Measurements from ENCODE around the gene PRSS12.

Gene PRSS12

DNA sequence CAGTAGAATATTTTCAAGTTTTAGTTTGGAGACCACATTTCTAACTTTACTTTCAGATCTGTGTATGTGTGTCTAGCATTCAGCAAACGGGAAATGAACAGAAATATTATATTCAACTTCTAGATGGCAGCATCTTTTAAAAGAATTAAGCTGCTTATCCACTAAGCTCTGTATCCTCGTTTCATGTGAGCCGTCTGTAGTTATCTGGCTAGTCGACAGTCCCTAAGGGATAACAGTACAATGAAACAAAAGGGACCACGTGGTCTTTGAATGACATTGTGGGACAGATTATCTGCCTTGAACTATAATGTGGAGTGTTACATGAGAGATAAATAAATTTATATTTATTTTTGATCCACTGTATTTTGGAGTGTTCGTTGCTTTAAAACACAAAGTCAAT, 35.8 kb upstream of the PRSS12 start:
- H3K4me3 ChIP-seq (ENCODE audit: low read length in 2 of 2): no peak overlapping the region
- H3K27ac ChIP-seq (ENCODE audit: low read length): no peak overlapping the region
- H3K9me3 ChIP-seq (ENCODE audit: control insufficient read depth in 2 of 2, low read length in 2 of 2): peaks cover 0 to 3% of the 10 kb centered on the region in 2 donors
- H3K9ac ChIP-seq (ENCODE audit: low read length in 2 of 2): no peak overlapping the region
- H3K4me1 ChIP-seq (ENCODE audit: control insufficient read depth, insufficient read depth, low read length): no peaks in the 10 kb centered on the region
- no peaks in the 10 kb centered on the region for H3K36me3 ChIP-seq (ENCODE audit: control insufficient read depth in 2 of 2, insufficient read depth in 2 of 2, low read length in 2 of 2)
- H3K27me3 ChIP-seq (ENCODE audit: control insufficient read depth in 1 of 2, insufficient read depth in 2 of 2, low read length in 2 of 2): no peaks in the 10 kb centered on the region

DNA sequence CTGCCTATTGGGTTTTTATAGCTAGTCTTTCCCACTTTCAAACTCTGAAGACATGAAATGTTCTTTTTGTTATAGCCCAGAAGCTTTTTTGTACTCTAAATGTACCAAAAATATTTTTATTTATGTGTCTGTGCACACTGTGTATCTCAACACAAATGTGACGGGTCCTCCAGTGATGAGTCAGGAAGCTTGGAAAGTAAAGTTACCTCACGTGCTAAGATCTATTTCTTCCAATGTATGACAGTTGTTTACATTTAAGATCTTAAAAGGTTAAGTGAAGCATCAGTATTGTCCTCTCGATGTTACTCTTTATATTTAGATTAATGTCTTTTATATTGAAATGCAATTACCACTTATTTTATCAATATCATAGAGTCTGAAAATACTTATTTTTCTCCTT, 29.1 kb upstream of the PRSS12 start:
- Histone ChIP-seq H3K4me1 (ENCODE audit: control insufficient read depth, insufficient read depth, low read length) (no peaks in the 10 kb centered on the region), H3K27me3 (ENCODE audit: control insufficient read depth in 1 of 2, insufficient read depth in 2 of 2, low read length in 2 of 2) (no peaks in the 10 kb centered on the region), H3K9me3 (ENCODE audit: control insufficient read depth in 2 of 2, low read length in 2 of 2) (no peaks in the 10 kb centered on the region)

DNA sequence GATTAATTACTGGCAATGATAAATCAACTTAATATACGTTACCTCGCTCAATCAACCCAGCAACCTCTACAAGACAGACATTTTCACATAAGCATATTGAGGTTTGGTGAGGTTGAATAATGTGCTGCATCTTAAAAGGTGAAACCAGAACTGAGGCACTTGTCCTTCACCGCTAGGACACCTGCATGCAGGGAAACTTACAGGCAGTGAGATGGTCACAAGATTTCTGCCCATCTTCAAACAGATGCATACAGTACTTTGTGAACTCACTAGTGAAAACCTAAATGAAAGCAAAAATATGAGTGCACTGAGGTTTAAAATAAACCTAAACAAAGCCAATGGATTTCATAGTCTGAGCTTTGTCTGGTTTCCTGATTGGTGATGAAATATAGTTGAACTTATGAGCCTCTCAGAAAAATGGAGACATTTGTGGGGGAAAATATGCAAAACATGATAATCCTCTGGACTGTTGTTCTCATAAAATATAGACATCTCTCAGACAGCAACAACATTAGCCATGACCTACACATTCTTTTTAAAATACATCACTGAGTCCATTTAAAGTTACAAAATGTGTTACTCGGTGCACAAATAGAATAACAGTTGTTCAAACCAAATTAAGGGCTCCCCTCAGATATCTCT, 20.9 kb upstream of the PRSS12 start:
- Histone ChIP-seq H3K4me3 (ENCODE audit: low read length in 2 of 2) (no peak overlapping the region), H3K9ac (ENCODE audit: low read length in 2 of 2) (no peak overlapping the region), H3K9me3 (ENCODE audit: control insufficient read depth in 2 of 2, low read length in 2 of 2) (no peaks in the 10 kb centered on the region), H3K36me3 (ENCODE audit: control insufficient read depth in 2 of 2, insufficient read depth in 2 of 2, low read length in 2 of 2) (no peaks in the 10 kb centered on the region), H3K27ac (ENCODE audit: low read length) (no peak overlapping the region), H3K4me1 (ENCODE audit: control insufficient read depth, insufficient read depth, low read length) (no peaks in the 10 kb centered on the region), H3K27me3 (ENCODE audit: control insufficient read depth in 1 of 2, insufficient read depth in 2 of 2, low read length in 2 of 2) (no peaks in the 10 kb centered on the region)

More for the DNA sequence above, 29.1 kb upstream of the PRSS12 start:
- Histone ChIP-seq H3K9ac (ENCODE audit: low read length in 2 of 2) (no peak overlapping the region), H3K36me3 (ENCODE audit: control insufficient read depth in 2 of 2, insufficient read depth in 2 of 2, low read length in 2 of 2) (no peaks in the 10 kb centered on the region), H3K27ac (ENCODE audit: low read length) (no peak overlapping the region), H3K4me3 (ENCODE audit: low read length in 2 of 2) (no peak overlapping the region)

DNA sequence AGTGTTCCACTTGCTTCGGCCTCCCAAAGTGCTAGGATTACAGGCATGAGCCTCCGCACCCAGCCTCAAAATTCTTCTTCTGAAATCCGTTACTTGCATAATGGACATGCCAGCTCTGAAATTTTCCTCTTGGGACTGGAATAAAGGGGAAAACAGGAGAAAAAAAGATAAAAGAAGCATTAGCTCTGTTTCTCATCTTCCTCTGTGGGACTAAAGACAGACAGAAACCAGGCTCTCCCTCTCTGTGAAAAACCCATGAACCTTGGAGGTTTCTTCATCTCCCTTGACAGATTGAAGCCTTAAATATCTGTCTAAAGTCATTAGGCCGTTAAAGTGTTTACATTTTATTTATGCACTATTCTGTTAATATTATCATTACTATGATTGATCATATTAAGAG, 19.4 kb upstream of the PRSS12 start:
- Histone ChIP-seq H3K4me3 (ENCODE audit: low read length in 2 of 2) (no peak overlapping the region), H3K36me3 (ENCODE audit: control insufficient read depth in 2 of 2, insufficient read depth in 2 of 2, low read length in 2 of 2) (no peaks in the 10 kb centered on the region), H3K4me1 (ENCODE audit: control insufficient read depth, insufficient read depth, low read length) (no peaks in the 10 kb centered on the region), H3K27ac (ENCODE audit: low read length) (no peak overlapping the region), H3K9ac (ENCODE audit: low read length in 2 of 2) (no peak overlapping the region), H3K27me3 (ENCODE audit: control insufficient read depth in 1 of 2, insufficient read depth in 2 of 2, low read length in 2 of 2) (no peaks in the 10 kb centered on the region), H3K9me3 (ENCODE audit: control insufficient read depth in 2 of 2, low read length in 2 of 2) (no peaks in the 10 kb centered on the region)

DNA sequence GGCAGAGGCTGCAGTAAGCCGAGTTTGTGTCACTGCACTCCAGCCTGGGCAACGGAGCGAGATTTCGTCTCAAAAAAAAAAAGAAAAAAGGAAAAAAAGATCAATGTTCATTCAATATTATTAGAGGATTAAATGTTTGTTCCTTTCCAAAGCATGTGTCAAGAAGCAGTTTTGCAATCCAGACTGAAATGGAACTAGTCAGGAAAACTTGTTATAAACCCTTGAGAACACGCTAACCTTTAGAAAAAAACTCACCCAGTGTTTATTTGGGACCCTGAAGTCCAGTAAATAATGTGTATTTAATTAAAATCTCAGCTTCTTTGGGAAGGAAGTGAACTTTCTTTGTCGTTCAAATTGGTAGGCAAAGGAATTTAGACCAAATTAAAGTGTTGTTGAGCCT, 16.4 kb upstream of the PRSS12 start:
- Histone ChIP-seq H3K4me3 (ENCODE audit: low read length in 2 of 2) (no peak overlapping the region), H3K27ac (ENCODE audit: low read length) (no peak overlapping the region), H3K4me1 (ENCODE audit: control insufficient read depth, insufficient read depth, low read length) (no peaks in the 10 kb centered on the region), H3K9me3 (ENCODE audit: control insufficient read depth in 2 of 2, low read length in 2 of 2) (no peaks in the 10 kb centered on the region), H3K27me3 (ENCODE audit: control insufficient read depth in 1 of 2, insufficient read depth in 2 of 2, low read length in 2 of 2) (no peaks in the 10 kb centered on the region), H3K36me3 (ENCODE audit: control insufficient read depth in 2 of 2, insufficient read depth in 2 of 2, low read length in 2 of 2) (no peaks in the 10 kb centered on the region), H3K9ac (ENCODE audit: low read length in 2 of 2) (no peak overlapping the region)

DNA sequence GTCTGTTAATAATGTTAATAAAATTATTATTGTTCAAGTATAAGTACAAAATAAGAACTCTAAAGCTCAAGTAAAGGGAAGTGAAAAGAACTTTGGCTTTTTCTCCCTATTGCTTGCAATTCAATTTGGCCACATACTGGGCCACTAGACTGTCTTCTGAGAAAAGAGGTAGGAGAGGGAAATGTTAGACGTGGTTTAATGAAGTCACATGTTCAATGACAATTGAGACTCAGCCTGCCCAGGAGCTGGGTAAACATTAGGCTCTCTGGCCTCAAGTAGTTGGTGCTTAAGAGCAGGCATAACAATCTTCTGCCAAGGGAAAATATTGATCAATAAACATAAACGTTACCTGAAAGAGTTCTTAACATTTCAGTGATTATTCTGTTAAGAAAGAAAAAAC, 15.1 kb upstream of the PRSS12 start:
- H3K36me3 ChIP-seq (ENCODE audit: control insufficient read depth in 2 of 2, insufficient read depth in 2 of 2, low read length in 2 of 2): no peaks in the 10 kb centered on the region
- no peak overlapping the region for H3K4me3 ChIP-seq (ENCODE audit: low read length in 2 of 2)
- no peaks in the 10 kb centered on the region for H3K27me3 ChIP-seq (ENCODE audit: control insufficient read depth in 1 of 2, insufficient read depth in 2 of 2, low read length in 2 of 2)
- H3K27ac ChIP-seq (ENCODE audit: low read length): no peak overlapping the region
- H3K4me1 ChIP-seq (ENCODE audit: control insufficient read depth, insufficient read depth, low read length): no peaks in the 10 kb centered on the region
- no peak overlapping the region for H3K9ac ChIP-seq (ENCODE audit: low read length in 2 of 2)
- no peaks in the 10 kb centered on the region for H3K9me3 ChIP-seq (ENCODE audit: control insufficient read depth in 2 of 2, low read length in 2 of 2)

DNA sequence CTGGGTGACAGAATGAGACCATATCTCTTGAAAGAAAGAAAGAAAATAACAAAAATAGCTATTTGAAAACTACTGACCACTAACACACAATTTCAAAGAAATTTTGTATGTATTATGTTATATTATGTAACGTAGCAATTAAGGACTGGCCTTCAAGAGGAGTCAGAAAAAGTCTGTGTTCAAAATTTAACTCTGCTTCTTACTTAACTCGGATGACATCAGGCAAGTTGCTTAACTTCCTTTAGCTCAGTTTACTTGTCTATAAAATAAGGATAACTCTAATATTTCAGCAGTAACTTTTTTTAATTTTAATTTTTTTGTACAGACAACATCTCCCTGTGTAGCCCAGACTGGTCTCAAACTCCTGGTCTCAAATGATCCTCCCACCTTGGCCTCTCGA, 14.6 kb upstream of the PRSS12 start:
- no peak overlapping the region for H3K4me3 ChIP-seq (ENCODE audit: low read length in 2 of 2)
- no peaks in the 10 kb centered on the region for H3K9me3 ChIP-seq (ENCODE audit: control insufficient read depth in 2 of 2, low read length in 2 of 2)
- no peaks in the 10 kb centered on the region for H3K27me3 ChIP-seq (ENCODE audit: control insufficient read depth in 1 of 2, insufficient read depth in 2 of 2, low read length in 2 of 2)
- H3K9ac ChIP-seq (ENCODE audit: low read length in 2 of 2): no peak overlapping the region
- H3K36me3 ChIP-seq (ENCODE audit: control insufficient read depth in 2 of 2, insufficient read depth in 2 of 2, low read length in 2 of 2): no peaks in the 10 kb centered on the region
- no peaks in the 10 kb centered on the region for H3K4me1 ChIP-seq (ENCODE audit: control insufficient read depth, insufficient read depth, low read length)
- no peak overlapping the region for H3K27ac ChIP-seq (ENCODE audit: low read length)

DNA sequence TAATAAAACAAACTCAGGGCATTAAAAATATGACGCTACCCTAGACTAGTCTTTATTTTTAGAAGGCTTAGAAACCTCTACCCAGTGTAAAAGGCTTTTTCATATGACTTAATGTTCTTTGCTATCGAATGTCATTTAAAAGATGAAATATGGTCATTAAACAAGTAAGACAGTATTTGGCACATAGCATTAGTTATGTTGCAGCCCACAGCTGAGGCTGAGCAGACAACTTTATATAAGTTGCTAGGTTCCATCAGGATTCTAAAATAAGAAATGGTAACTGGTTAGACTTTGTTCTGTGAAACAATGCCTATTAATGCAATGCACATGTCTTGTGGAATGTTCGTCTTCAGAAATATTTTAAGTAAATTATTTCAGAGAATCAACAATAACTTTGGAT, 10.4 kb upstream of the PRSS12 start:
- Histone ChIP-seq H3K4me1 (ENCODE audit: control insufficient read depth, insufficient read depth, low read length) (no peaks in the 10 kb centered on the region), H3K36me3 (ENCODE audit: control insufficient read depth in 2 of 2, insufficient read depth in 2 of 2, low read length in 2 of 2) (no peaks in the 10 kb centered on the region), H3K4me3 (ENCODE audit: low read length in 2 of 2) (no peak overlapping the region), H3K27me3 (ENCODE audit: control insufficient read depth in 1 of 2, insufficient read depth in 2 of 2, low read length in 2 of 2) (no peaks in the 10 kb centered on the region), H3K27ac (ENCODE audit: low read length) (no peak overlapping the region), H3K9me3 (ENCODE audit: control insufficient read depth in 2 of 2, low read length in 2 of 2) (no peaks in the 10 kb centered on the region), H3K9ac (ENCODE audit: low read length in 2 of 2) (no peak overlapping the region)

DNA sequence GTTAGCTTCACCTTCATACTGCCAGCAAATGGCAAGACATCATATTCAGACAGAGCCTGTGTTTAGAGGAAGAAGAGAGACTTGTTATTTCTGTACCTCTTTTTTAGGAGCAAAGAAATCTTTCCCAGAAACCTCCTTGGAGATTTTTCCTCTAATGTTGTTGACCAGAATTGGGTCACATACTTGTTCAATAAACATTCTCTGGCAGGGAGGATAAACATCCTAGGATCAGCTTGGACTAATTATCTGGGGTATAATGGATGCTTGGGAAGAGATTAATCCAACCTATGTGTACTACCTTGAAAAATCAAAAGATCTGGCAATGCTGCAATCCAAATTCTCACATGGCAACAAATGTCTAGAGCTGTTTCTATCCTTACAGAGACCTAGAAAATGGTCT, 8.4 kb upstream of the PRSS12 start:
- H3K9me3 ChIP-seq (ENCODE audit: control insufficient read depth in 2 of 2, low read length in 2 of 2): no peaks in the 10 kb centered on the region

DNA sequence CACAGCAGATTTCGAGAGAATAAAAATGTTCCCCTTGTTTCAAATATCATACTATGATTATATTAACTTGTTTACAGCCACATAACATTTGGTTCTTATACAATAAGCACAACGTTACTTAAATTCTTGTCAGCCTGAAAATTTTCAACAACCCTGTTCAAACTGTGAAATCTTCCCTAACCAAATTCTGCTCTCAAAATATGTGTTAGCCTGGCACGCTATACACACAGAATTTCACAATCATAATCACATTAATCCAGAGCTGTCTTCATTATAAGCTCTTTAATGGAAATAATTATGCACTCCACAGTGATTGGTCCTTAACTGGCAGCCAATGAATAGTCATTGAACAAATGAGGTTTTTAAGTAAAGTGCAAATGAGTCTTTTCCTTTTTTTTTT, 7.3 kb upstream of the PRSS12 start:
- Histone ChIP-seq H3K27ac (ENCODE audit: low read length) (no peak overlapping the region), H3K4me1 (ENCODE audit: control insufficient read depth, insufficient read depth, low read length) (no peaks in the 10 kb centered on the region), H3K36me3 (ENCODE audit: control insufficient read depth in 2 of 2, insufficient read depth in 2 of 2, low read length in 2 of 2) (no peaks in the 10 kb centered on the region), H3K9ac (ENCODE audit: low read length in 2 of 2) (no peak overlapping the region), H3K9me3 (ENCODE audit: control insufficient read depth in 2 of 2, low read length in 2 of 2) (no peaks in the 10 kb centered on the region), H3K27me3 (ENCODE audit: control insufficient read depth in 1 of 2, insufficient read depth in 2 of 2, low read length in 2 of 2) (no peaks in the 10 kb centered on the region), H3K4me3 (ENCODE audit: low read length in 2 of 2) (no peak overlapping the region)

More for the DNA sequence above, 8.4 kb upstream of the PRSS12 start:
- Histone ChIP-seq H3K9ac (ENCODE audit: low read length in 2 of 2) (no peak overlapping the region), H3K4me1 (ENCODE audit: control insufficient read depth, insufficient read depth, low read length) (no peaks in the 10 kb centered on the region), H3K36me3 (ENCODE audit: control insufficient read depth in 2 of 2, insufficient read depth in 2 of 2, low read length in 2 of 2) (no peaks in the 10 kb centered on the region), H3K27ac (ENCODE audit: low read length) (no peak overlapping the region), H3K4me3 (ENCODE audit: low read length in 2 of 2) (no peak overlapping the region), H3K27me3 (ENCODE audit: control insufficient read depth in 1 of 2, insufficient read depth in 2 of 2, low read length in 2 of 2) (no peaks in the 10 kb centered on the region)

DNA sequence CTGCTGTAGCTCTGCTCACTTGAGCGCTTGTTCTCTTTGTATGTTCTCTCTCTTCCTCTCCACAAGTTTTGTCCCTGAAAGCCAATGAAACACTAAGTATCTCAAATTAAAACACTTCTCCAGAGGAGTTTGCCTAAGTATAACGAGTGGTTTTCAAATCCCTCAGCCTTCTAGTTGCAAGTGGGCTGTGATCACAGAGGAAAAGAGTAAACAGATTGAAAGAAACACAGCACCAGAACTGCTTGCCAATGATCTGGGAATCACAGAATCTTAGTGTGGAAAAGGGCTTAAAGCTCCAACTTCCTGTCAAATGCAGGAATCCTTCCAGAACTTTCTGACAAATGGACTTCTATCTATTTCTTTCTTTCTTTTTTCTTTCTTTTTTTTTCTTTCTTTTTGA, 4.8 kb upstream of the PRSS12 start:
- no peak overlapping the region for H3K4me3 ChIP-seq (ENCODE audit: low read length in 2 of 2)
- peaks cover 18 to 20% of the 10 kb centered on the region in 2 donors for H3K27me3 ChIP-seq (ENCODE audit: control insufficient read depth in 1 of 2, insufficient read depth in 2 of 2, low read length in 2 of 2)
- H3K9ac ChIP-seq (ENCODE audit: low read length in 2 of 2): no peak overlapping the region
- no peaks in the 10 kb centered on the region for H3K36me3 ChIP-seq (ENCODE audit: control insufficient read depth in 2 of 2, insufficient read depth in 2 of 2, low read length in 2 of 2)
- H3K27ac ChIP-seq (ENCODE audit: low read length): no peak overlapping the region
- H3K9me3 ChIP-seq (ENCODE audit: control insufficient read depth in 2 of 2, low read length in 2 of 2): no peaks in the 10 kb centered on the region
- peaks cover 6% of the 10 kb centered on the region for H3K4me1 ChIP-seq (ENCODE audit: control insufficient read depth, insufficient read depth, low read length)

All from stomach smooth muscle (tissue), 2 donors.